ENCODE data around the gene PKM. TPM values are rescaled to one million over a fixed set of nuclear protein-coding genes. Genes with fewer than 3 reads are reported as not detected.
A peak's percentile ranks its signal among the peaks of the same experiment; 100 is the strongest.

Gene PKM
- total RNA-seq, 1 donor from 2014 or later, result 1,059 TPM

GRCh38 chr15:72168131-72168807 lies 62.7 kb downstream of the PKM start:
- intact Hi-C loops (cut with micrococcal nuclease), result no loop called here
- DNase-seq (peak; percentile 50), ATAC-seq (peak; percentile 79)

- intact Hi-C loops (cut with micrococcal nuclease), result no loop called here
- ATAC-seq, result no peak
- DNase-seq, result no peak
Measured at GRCh38 chr15:72167445-72167844, 63.5 kb downstream of the PKM start.

- no peak for ATAC-seq
- no peak for DNase-seq
- intact Hi-C loops (cut with micrococcal nuclease), result no loop called here
Measured at GRCh38 chr15:72166716-72167417, 64.1 kb downstream of the PKM start.

- no peak for DNase-seq
- intact Hi-C loops (cut with micrococcal nuclease), result no loop called here
- no peak for ATAC-seq
Measured at GRCh38 chr15:72163719-72164118, 67.3 kb downstream of the PKM start.

GRCh38 chr15:72162569-72162968 lies 68.4 kb downstream of the PKM start:
- no peak for DNase-seq
- intact Hi-C loops (cut with micrococcal nuclease), result no loop called here
- no peak for ATAC-seq

GRCh38 chr15:72161361-72162132 lies 69.4 kb downstream of the PKM start:
- ATAC-seq (no peak), DNase-seq (no peak)
- intact Hi-C loops (cut with micrococcal nuclease), result no loop called here

GRCh38 chr15:72160696-72161245 lies 70.2 kb downstream of the PKM start:
- intact Hi-C loops (cut with micrococcal nuclease), result no loop called here
- DNase-seq, result no peak
- ATAC-seq, result no peak

- ATAC-seq, result no peak
- intact Hi-C loops (cut with micrococcal nuclease), result no loop called here
- DNase-seq, result no peak
Measured at GRCh38 chr15:72156928-72157327, 74.1 kb downstream of the PKM start.

GRCh38 chr15:72155635-72156616 lies 75.1 kb downstream of the PKM start:
- ATAC-seq, result peak; percentile 94
- peak; percentile 87 for DNase-seq
- intact Hi-C loops (cut with micrococcal nuclease), result no loop called here

GRCh38 chr15:72155003-72155621 lies 75.9 kb downstream of the PKM start:
- DNase-seq (peak; percentile 86), ATAC-seq (peak; percentile 86)
- intact Hi-C loops (cut with micrococcal nuclease), result no loop called here

- ATAC-seq, result no peak
- no peak for DNase-seq
- intact Hi-C loops (cut with micrococcal nuclease), result no loop called here
Measured at GRCh38 chr15:72154316-72154715, 76.7 kb downstream of the PKM start.

- intact Hi-C loops (cut with micrococcal nuclease), result no loop called here
Measured at GRCh38 chr15:72153269-72154000, 77.6 kb downstream of the PKM start.

More at GRCh38 chr15:72153269-72154000, 77.6 kb downstream of the PKM start:
- ATAC-seq (no peak), DNase-seq (no peak)

Other genes with a start within 250 kb of the PKM start
- gene MYO9A, start 113.0 kb downstream of the PKM start, total RNA-seq, result 29.7 TPM
- 6.3 TPM for gene SENP8, start 112.8 kb downstream of the PKM start, total RNA-seq
- not detected for gene GRAMD2A, start 33.4 kb downstream of the PKM start, total RNA-seq
- 49.6 TPM for gene PARP6, start 41.4 kb upstream of the PKM start, total RNA-seq
- 1.5 TPM for gene CELF6, start 89.0 kb upstream of the PKM start, total RNA-seq
- 64.4 TPM for gene HEXA, start 144.8 kb upstream of the PKM start, total RNA-seq
- gene TMEM202, start 167.1 kb upstream of the PKM start, total RNA-seq, result not detected
- 184 TPM for gene ARIH1, start 243.1 kb upstream of the PKM start, total RNA-seq

Data from left ventricle myocardium superior (tissue), 1 donor.